Measurements from ENCODE around the gene AGR2. TPM values are rescaled to one million over a fixed set of nuclear protein-coding genes. Genes with fewer than 3 reads are reported as not detected.

The AGR2 gene
- polyA plus RNA-seq, 4 donors = 79.2 to 1,156 (median 425) TPM

DNA sequence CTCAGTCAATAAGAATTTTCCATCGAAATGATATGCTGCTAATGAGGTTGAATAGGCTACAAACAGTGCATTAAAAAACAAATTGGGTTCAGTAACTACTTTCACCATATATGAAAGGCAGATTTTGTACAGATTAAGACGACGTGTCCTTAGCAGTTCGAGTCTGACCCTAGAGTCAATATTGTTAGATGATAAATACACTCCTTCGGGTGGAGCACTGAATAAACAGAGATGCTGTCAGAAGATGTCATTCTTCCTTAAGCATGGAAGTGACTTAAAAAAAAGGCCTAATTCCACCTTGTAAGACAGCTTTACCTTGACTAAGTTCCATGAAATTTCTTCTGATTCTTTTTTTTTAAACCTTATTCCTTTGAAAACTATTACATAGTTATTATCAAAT lies 5.8 kb upstream of the AGR2 start:
- whole genome bisulfite sequencing, 3 donors = 28 to 73% (median 42%) methylated on average over 5 of the region's 5 CpGs
- FAIRE-seq = no peak
- H3K27ac ChIP-seq (ENCODE audit: low read depth in 1 of 3, low read length in 2 of 3) = peak overlapping the region in 1 of 3 donors; percentile 74

DNA sequence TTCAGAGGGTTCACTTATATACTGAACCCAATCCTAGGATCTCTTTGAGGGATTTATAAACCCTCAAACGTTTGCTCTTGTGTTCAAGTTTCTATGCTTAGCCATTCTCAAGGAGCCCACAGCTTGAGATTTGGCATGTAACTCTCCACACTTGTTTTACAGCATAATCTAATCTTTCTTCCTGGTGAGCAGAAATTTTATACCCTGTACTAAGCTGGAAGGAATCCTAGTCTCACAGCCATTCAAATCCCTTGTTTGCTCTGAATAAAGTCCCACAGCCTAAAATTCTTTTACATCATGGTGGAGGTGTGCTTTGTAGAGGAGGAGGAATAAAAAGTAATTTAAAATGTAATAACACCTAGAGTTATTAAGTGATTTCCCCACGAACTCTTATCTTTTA lies 5.3 kb upstream of the AGR2 start:
- no peak overlapping the region for H3K4me3 ChIP-seq (ENCODE audit: low read depth in 1 of 3, low read length in 3 of 3)
- H3K36me3 ChIP-seq (ENCODE audit: control insufficient read depth in 3 of 3, insufficient read depth in 2 of 3, low read depth in 1 of 3, low read length in 3 of 3) = no peaks in the 10 kb centered on the region
- WGBS, 3 donors = 13 to 41% (median 29%) methylated on average over 2 of the region's 2 CpGs
- no peaks in the 10 kb centered on the region for H3K27me3 ChIP-seq (ENCODE audit: control insufficient read depth in 3 of 3, insufficient read depth in 3 of 3, low read length in 3 of 3)
- DNase-seq (no peak), FAIRE-seq (no peak)
- peaks cover 0 to 29% (median 2%) of the 10 kb centered on the region in 3 donors for H3K4me1 ChIP-seq (ENCODE audit: control insufficient read depth in 3 of 3, insufficient read depth in 2 of 3, low read depth in 1 of 3, low read length in 2 of 3)
- H3K27ac ChIP-seq (ENCODE audit: low read depth in 1 of 3, low read length in 2 of 3) = peak overlapping the region in 1 of 3 donors; percentile 21
- no peaks in the 10 kb centered on the region for H3K9me3 ChIP-seq (ENCODE audit: control insufficient read depth in 2 of 2, insufficient read depth in 1 of 2, low read depth in 1 of 2, low read length in 1 of 2)

More for the DNA sequence above, 5.8 kb upstream of the AGR2 start:
- no peak for DNase-seq
- H3K4me3 ChIP-seq (ENCODE audit: low read depth in 1 of 3, low read length in 3 of 3) = no peak overlapping the region
- peaks cover 0 to 30% (median 3%) of the 10 kb centered on the region in 3 donors for H3K4me1 ChIP-seq (ENCODE audit: control insufficient read depth in 3 of 3, insufficient read depth in 2 of 3, low read depth in 1 of 3, low read length in 2 of 3)
- H3K27me3 ChIP-seq (ENCODE audit: control insufficient read depth in 3 of 3, insufficient read depth in 3 of 3, low read length in 3 of 3) = no peaks in the 10 kb centered on the region
- H3K9me3 ChIP-seq (ENCODE audit: control insufficient read depth in 2 of 2, insufficient read depth in 1 of 2, low read depth in 1 of 2, low read length in 1 of 2) = no peaks in the 10 kb centered on the region
- H3K36me3 ChIP-seq (ENCODE audit: control insufficient read depth in 3 of 3, insufficient read depth in 2 of 3, low read depth in 1 of 3, low read length in 3 of 3) = no peaks in the 10 kb centered on the region

GRCh38 chr7:16805441-16805840 lies 642 bp upstream of the AGR2 start:
- DNase-seq (peak; percentile 63 to 77), FAIRE-seq (no peak)
- H3K27ac ChIP-seq (ENCODE audit: low read depth in 1 of 3, low read length in 2 of 3) = peak overlapping the region in 1 of 3 donors; percentile 73
- H3K27me3 ChIP-seq (ENCODE audit: control insufficient read depth in 3 of 3, insufficient read depth in 3 of 3, low read length in 3 of 3) = no peaks in the 10 kb centered on the region
- WGBS, 3 donors = 10 to 62% (median 28%) methylated on average over 3 of the region's 3 CpGs
- peaks cover 0 to 23% (median 2%) of the 10 kb centered on the region in 3 donors for H3K4me1 ChIP-seq (ENCODE audit: control insufficient read depth in 3 of 3, insufficient read depth in 2 of 3, low read depth in 1 of 3, low read length in 2 of 3)
- no peaks in the 10 kb centered on the region for H3K9me3 ChIP-seq (ENCODE audit: control insufficient read depth in 2 of 2, insufficient read depth in 1 of 2, low read depth in 1 of 2, low read length in 1 of 2)
- H3K36me3 ChIP-seq (ENCODE audit: control insufficient read depth in 3 of 3, insufficient read depth in 2 of 3, low read depth in 1 of 3, low read length in 3 of 3) = peaks cover 0 to 3% (median 3%) of the 10 kb centered on the region in 3 donors
- peak overlapping the region in 1 of 3 donors; percentile 58 for H3K4me3 ChIP-seq (ENCODE audit: low read depth in 1 of 3, low read length in 3 of 3)

DNA sequence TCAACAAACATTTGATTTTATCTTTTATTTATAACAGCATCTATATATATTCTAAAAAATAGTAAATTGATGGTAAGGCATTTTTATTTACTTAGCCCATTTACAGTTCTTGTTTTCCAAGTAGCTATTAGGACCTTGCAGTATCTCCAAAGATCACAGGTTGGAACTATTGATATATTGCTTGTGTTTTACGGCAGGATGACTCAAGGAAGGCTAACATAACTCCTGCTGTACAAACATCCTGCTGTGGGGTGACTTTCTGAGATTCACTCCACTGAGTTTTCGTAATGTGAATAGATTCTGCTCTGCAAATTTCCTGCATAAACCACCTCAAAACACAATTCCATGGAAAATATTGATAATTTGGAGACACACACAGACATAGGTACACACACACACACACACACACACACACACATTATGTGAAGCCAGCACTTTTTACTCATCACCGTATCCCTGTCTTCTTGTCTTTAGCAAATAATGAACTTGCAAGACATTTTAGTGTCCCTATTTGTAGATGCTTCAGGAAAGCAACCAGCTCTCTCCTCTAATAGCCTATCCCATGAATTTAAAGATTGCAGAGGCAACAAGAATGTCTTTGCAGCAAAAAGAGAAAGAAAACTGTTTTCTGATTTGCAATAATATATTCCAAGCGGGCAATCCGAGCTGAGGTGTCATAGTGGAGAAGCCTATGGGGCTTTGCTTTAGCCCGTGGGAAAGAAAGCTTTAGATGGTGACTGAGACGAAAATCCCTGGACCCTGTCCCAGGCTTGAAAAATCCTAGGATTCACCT lies 722 bp downstream of the AGR2 start:
- peaks cover 0 to 25% (median 4%) of the 10 kb centered on the region in 3 donors for H3K4me1 ChIP-seq (ENCODE audit: control insufficient read depth in 3 of 3, insufficient read depth in 2 of 3, low read depth in 1 of 3, low read length in 2 of 3)
- peaks cover 4 to 9% (median 6%) of the 10 kb centered on the region in 3 donors for H3K36me3 ChIP-seq (ENCODE audit: control insufficient read depth in 3 of 3, insufficient read depth in 2 of 3, low read depth in 1 of 3, low read length in 3 of 3)
- no peaks in the 10 kb centered on the region for H3K27me3 ChIP-seq (ENCODE audit: control insufficient read depth in 3 of 3, insufficient read depth in 3 of 3, low read length in 3 of 3)
- DNase-seq (peak; percentile 72 to 82), FAIRE-seq (no peak)
- no peaks in the 10 kb centered on the region for H3K9me3 ChIP-seq (ENCODE audit: control insufficient read depth in 2 of 2, insufficient read depth in 1 of 2, low read depth in 1 of 2, low read length in 1 of 2)
- peak overlapping the region; percentile 17 to 58 (median 48) for H3K4me3 ChIP-seq (ENCODE audit: low read depth in 1 of 3, low read length in 3 of 3)
- 17 to 64% (median 47%) methylated on average over 7 of the region's 7 CpGs for WGBS, 3 donors
- peak overlapping the region; percentile 58 to 82 (median 73) for H3K27ac ChIP-seq (ENCODE audit: low read depth in 1 of 3, low read length in 2 of 3)

DNA sequence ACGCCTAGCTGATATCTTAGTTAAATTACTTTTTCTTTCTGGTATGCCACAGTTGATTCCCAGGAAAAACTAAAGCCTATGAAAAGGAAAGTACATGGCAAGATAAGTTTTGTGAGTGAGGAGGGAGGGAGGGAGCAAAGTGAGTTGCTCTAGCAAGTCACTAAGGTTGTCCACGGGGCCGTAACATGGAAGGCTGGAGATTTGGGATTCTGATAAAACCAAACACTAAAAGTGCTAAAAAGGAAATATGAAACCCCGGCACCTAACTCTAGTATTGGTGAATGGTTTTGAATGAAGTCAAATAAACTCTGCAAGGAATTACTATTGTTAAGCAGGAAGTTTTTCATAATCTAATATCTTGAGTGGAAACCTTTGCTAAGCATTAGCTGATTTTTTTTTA lies 1.7 kb downstream of the AGR2 start:
- H3K9me3 ChIP-seq (ENCODE audit: control insufficient read depth in 2 of 2, insufficient read depth in 1 of 2, low read depth in 1 of 2, low read length in 1 of 2) = no peaks in the 10 kb centered on the region
- peak overlapping the region in 2 of 3 donors; percentile 45 to 58 for H3K4me3 ChIP-seq (ENCODE audit: low read depth in 1 of 3, low read length in 3 of 3)
- H3K36me3 ChIP-seq (ENCODE audit: control insufficient read depth in 3 of 3, insufficient read depth in 2 of 3, low read depth in 1 of 3, low read length in 3 of 3) = peaks cover 4 to 15% (median 9%) of the 10 kb centered on the region in 3 donors
- WGBS, 3 donors = 22 to 59% (median 29%) methylated on average over 4 of the region's 4 CpGs
- FAIRE-seq = no peak
- peak; percentile 55 to 63 for DNase-seq
- peaks cover 0 to 24% (median 4%) of the 10 kb centered on the region in 3 donors for H3K4me1 ChIP-seq (ENCODE audit: control insufficient read depth in 3 of 3, insufficient read depth in 2 of 3, low read depth in 1 of 3, low read length in 2 of 3)
- H3K27ac ChIP-seq (ENCODE audit: low read depth in 1 of 3, low read length in 2 of 3) = peak overlapping the region; percentile 39 to 73 (median 43)
- H3K27me3 ChIP-seq (ENCODE audit: control insufficient read depth in 3 of 3, insufficient read depth in 3 of 3, low read length in 3 of 3) = no peaks in the 10 kb centered on the region

GRCh38 chr7:16801579-16801978 lies 3.2 kb downstream of the AGR2 start:
- Histone ChIP-seq H3K27me3 (ENCODE audit: control insufficient read depth in 3 of 3, insufficient read depth in 3 of 3, low read length in 3 of 3) (no peaks in the 10 kb centered on the region), H3K27ac (ENCODE audit: low read depth in 1 of 3, low read length in 2 of 3) (peak overlapping the region in 2 of 3 donors; percentile 9 to 73), H3K9me3 (ENCODE audit: control insufficient read depth in 2 of 2, insufficient read depth in 1 of 2, low read depth in 1 of 2, low read length in 1 of 2) (no peaks in the 10 kb centered on the region), H3K36me3 (ENCODE audit: control insufficient read depth in 3 of 3, insufficient read depth in 2 of 3, low read depth in 1 of 3, low read length in 3 of 3) (peaks cover 4 to 21% (median 13%) of the 10 kb centered on the region in 3 donors), H3K4me3 (ENCODE audit: low read depth in 1 of 3, low read length in 3 of 3) (peak overlapping the region in 1 of 3 donors; percentile 41), H3K4me1 (ENCODE audit: control insufficient read depth in 3 of 3, insufficient read depth in 2 of 3, low read depth in 1 of 3, low read length in 2 of 3) (peaks cover 0 to 22% (median 4%) of the 10 kb centered on the region in 3 donors)
- FAIRE-seq (no peak), DNase-seq (no peak)
- 59 to 71% (median 61%) methylated on average over 4 of the region's 4 CpGs for WGBS, 3 donors

GRCh38 chr7:16801111-16801542 lies 3.7 kb downstream of the AGR2 start:
- no peak overlapping the region for H3K4me3 ChIP-seq (ENCODE audit: low read depth in 1 of 3, low read length in 3 of 3)
- DNase-seq = peak; percentile 78 to 91
- H3K27me3 ChIP-seq (ENCODE audit: control insufficient read depth in 3 of 3, insufficient read depth in 3 of 3, low read length in 3 of 3) = no peaks in the 10 kb centered on the region
- peaks cover 4 to 21% (median 15%) of the 10 kb centered on the region in 3 donors for H3K36me3 ChIP-seq (ENCODE audit: control insufficient read depth in 3 of 3, insufficient read depth in 2 of 3, low read depth in 1 of 3, low read length in 3 of 3)
- FAIRE-seq = peak; percentile 77
- no peaks in the 10 kb centered on the region for H3K9me3 ChIP-seq (ENCODE audit: control insufficient read depth in 2 of 2, insufficient read depth in 1 of 2, low read depth in 1 of 2, low read length in 1 of 2)
- H3K27ac ChIP-seq (ENCODE audit: low read depth in 1 of 3, low read length in 2 of 3) = peak overlapping the region in 2 of 3 donors; percentile 9 to 73
- H3K4me1 ChIP-seq (ENCODE audit: control insufficient read depth in 3 of 3, insufficient read depth in 2 of 3, low read depth in 1 of 3, low read length in 2 of 3) = peaks cover 0 to 18% (median 4%) of the 10 kb centered on the region in 3 donors

- Histone ChIP-seq H3K4me3 (ENCODE audit: low read depth in 1 of 3, low read length in 3 of 3) (no peak overlapping the region), H3K27me3 (ENCODE audit: control insufficient read depth in 3 of 3, insufficient read depth in 3 of 3, low read length in 3 of 3) (no peaks in the 10 kb centered on the region), H3K27ac (ENCODE audit: low read depth in 1 of 3, low read length in 2 of 3) (no peak overlapping the region), H3K9me3 (ENCODE audit: control insufficient read depth in 2 of 2, insufficient read depth in 1 of 2, low read depth in 1 of 2, low read length in 1 of 2) (no peaks in the 10 kb centered on the region), H3K4me1 (ENCODE audit: control insufficient read depth in 3 of 3, insufficient read depth in 2 of 3, low read depth in 1 of 3, low read length in 2 of 3) (peaks cover 0 to 13% (median 4%) of the 10 kb centered on the region in 3 donors), H3K36me3 (ENCODE audit: control insufficient read depth in 3 of 3, insufficient read depth in 2 of 3, low read depth in 1 of 3, low read length in 3 of 3) (peaks cover 5 to 32% (median 20%) of the 10 kb centered on the region in 3 donors)
- 39 to 73% (median 58%) methylated on average over 6 of the region's 6 CpGs for WGBS, 3 donors
- DNase-seq = no peak
- no peak for FAIRE-seq
These were observed 9.2 kb downstream of the AGR2 start for GRCh38 chr7:16795624-16796023.
